Smooth muscle cell (in vitro differentiated cells): ENCODE data around the gene FXYD7. TPM values are rescaled to one million over a fixed set of nuclear protein-coding genes. Genes with fewer than 3 reads are reported as not detected.

Source experiments
- DNase-seq: peaks from one replicate; lab custom pipeline; 2025; ENCODE audit not compliant: unreplicated experiment; lab: John Stamatoyannopoulos, UW
- H2AFZ ChIP-seq: fragments of 200-600 bp; sonication (generic); 2 replicates; pipeline ENCODE4 v1.6.0; 2016; ENCODE audit warnings: antibody characterized with exemption, low read depth, mild to moderate bottlenecking
- H3F3A ChIP-seq: fragments of 200-600 bp; sonication (generic); 2 replicates; pipeline ENCODE4 v1.6.0; 2017; ENCODE audit warnings: antibody characterized with exemption, low read depth
- H3K27ac ChIP-seq: fragments of 200-600 bp; sonication (generic); 2 replicates; pipeline ENCODE4 v1.5.1; 2016; ENCODE audit warnings: low read depth, mild to moderate bottlenecking
- H3K27me3 ChIP-seq: fragments of 200-600 bp; sonication (generic); 2 replicates; pipeline ENCODE4 v1.6.1; 2016; ENCODE audit warnings: low read depth, mild to moderate bottlenecking
- H3K36me3 ChIP-seq: fragments of 200-600 bp; sonication (generic); 2 replicates; pipeline ENCODE4 v1.5.1; 2016; ENCODE audit warnings: low read depth
- H3K4me1 ChIP-seq: fragments of 200-600 bp; sonication (generic); 2 replicates; pipeline ENCODE4 v1.5.1; 2016; ENCODE audit warnings: low read depth
- H3K4me2 ChIP-seq: fragments of 200-600 bp; sonication (generic); 2 replicates; pipeline ENCODE4 v1.6.0; 2016; ENCODE audit warnings: mild to moderate bottlenecking
- H3K4me3 ChIP-seq: fragments of 200-600 bp; sonication (generic); 2 replicates; pipeline ENCODE4 v1.5.1; 2016; ENCODE audit warnings: mild to moderate bottlenecking
- H3K79me2 ChIP-seq: fragments of 200-600 bp; sonication (generic); 2 replicates; pipeline ENCODE4 v1.6.0; 2016; ENCODE audit warnings: low read depth, mild to moderate bottlenecking
- H3K9ac ChIP-seq: fragments of 200-600 bp; sonication (generic); 2 replicates; pipeline ENCODE4 v1.6.0; 2016; ENCODE audit warnings: low read depth
- H3K9me3 ChIP-seq: fragments of 200-600 bp; sonication (generic); replicated peaks from 2 replicates; pipeline ENCODE4 v1.5.1; 2016; ENCODE audit warnings: low read depth
- H4K20me1 ChIP-seq: fragments of 200-600 bp; sonication (generic); 2 replicates; pipeline ENCODE4 v1.6.0; 2016; ENCODE audit warnings: low read depth
- CTCF ChIP-seq: fragments of 200-600 bp; sonication (generic); IDR thresholded peaks from 2 replicates; pipeline ENCODE4 v1.5.1; 2017; ENCODE audit warnings: borderline replicate concordance, mild to moderate bottlenecking, antibody characterized with exemption; ENCODE audit not compliant: insufficient read depth, poor library complexity, severe bottlenecking
- WGBS: methylation state at CpG from one replicate; pipeline ENCODE4 v1.1.7; 2016; ENCODE audit warnings: low lambda C conversion rate; 5-methylcytosine and 5-hydroxymethylcytosine counted together
- polyA plus RNA-seq: library from polyadenylated mRNA; unstranded; fragments of >200 nt; fragmentation: Nextera tagmentation; extraction: Ambion mirVana; gene quantifications from 2 replicates; pipeline ENCODE4 v1.2.1, GENCODE V29; 2016
- total RNA-seq: library from RNA; depleted of rRNA; stranded (reverse); fragments of >200 nt; gene quantifications from 2 replicates; pipeline ENCODE4 v1.2.3, GENCODE V29; 2014

Gene FXYD7
- total and polyA plus RNA-seq, 2 experiments from 2014 or later: not detected

DNA sequence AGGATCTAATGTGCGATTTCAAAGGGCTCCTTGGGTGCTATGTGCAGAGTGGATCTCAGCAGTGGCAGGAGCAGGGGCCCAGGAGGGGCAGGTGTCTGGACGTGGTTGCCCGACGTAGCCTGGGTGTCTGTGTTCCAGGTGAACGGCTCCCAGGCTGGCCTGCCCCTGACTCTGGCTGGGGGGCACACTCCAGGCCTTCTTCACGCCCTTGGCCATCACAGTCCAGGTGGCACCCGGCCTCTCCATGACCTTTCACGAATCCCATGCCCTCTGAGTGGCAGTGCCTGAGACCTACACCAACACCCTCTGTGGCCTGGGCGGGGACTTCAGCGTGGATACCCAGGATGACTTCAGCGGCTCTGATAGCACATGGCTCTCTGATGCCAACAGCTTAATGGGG lies 38.7 kb upstream of the FXYD7 start:
- no peaks in the 10 kb centered on the region for H3K9me3 ChIP-seq
- H3K9ac ChIP-seq: no peak overlapping the region
- no peak for TF ChIP-seq CTCF
- no peaks in the 10 kb centered on the region for H3K27me3 ChIP-seq
- WGBS: 97% methylated on average over 11 of the region's 11 CpGs
- no peaks in the 10 kb centered on the region for H3K79me2 ChIP-seq
- no peaks in the 10 kb centered on the region for H3F3A ChIP-seq
- H3K4me1 ChIP-seq: no peaks in the 10 kb centered on the region
- no peak for DNase-seq
- H2AFZ ChIP-seq: no peak overlapping the region
- no peaks in the 10 kb centered on the region for H3K36me3 ChIP-seq
- no peak overlapping the region for H3K4me2 ChIP-seq
- H3K4me3 ChIP-seq: no peak overlapping the region
- no peak overlapping the region for H3K27ac ChIP-seq
- no peaks in the 10 kb centered on the region for H4K20me1 ChIP-seq

- Histone ChIP-seq H3K36me3 (no peaks in the 10 kb centered on the region), H3K9ac (no peak overlapping the region), H3F3A (no peaks in the 10 kb centered on the region), H3K9me3 (no peaks in the 10 kb centered on the region), H3K79me2 (no peaks in the 10 kb centered on the region), H3K4me1 (no peaks in the 10 kb centered on the region), H2AFZ (no peak overlapping the region), H3K27ac (no peak overlapping the region), H4K20me1 (no peaks in the 10 kb centered on the region), H3K4me2 (no peak overlapping the region), H3K27me3 (no peaks in the 10 kb centered on the region), H3K4me3 (no peak overlapping the region)
- DNase-seq: no peak
- WGBS: 98% methylated on average over 5 of the region's 6 CpGs
- no peak for TF ChIP-seq CTCF
These were observed 38.0 kb upstream of the FXYD7 start for GRCh38 chr19:35105047-35105410.

DNA sequence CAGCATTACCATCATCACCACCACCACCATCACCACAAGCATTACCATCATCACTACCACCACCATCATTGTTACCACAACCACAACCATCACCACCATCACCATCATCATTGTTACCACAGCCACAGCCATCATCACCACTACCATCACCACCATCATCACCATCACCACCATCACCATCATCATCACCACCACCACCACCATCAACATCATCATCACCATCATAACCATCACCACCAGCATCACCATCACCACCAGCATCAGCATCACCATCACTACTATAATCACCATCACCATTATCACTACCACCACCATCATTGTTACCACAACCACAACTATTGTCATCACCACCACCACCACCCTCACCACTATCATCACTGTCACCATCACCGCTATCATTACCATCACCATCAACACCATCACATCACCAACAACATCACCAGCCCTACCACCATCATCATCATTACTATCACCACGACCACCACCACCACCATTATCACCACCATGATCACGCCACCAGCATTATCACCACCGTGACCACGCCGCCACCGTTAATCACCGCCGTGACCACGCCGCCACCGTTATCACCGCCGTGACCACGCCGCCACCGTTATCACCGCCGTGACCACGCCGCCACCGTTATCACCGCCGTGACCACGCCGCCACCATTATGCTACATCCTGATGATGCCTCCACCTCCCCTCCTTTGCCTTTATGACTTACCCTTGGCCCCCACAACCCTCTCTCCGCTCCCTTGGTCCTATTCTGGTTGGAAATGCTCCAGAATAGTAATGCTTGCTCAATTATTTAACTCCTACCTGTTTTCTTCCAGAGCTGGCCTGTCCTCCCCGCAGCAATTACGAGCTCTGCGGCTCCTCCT lies 37.4 kb upstream of the FXYD7 start:
- Histone ChIP-seq H3F3A (no peaks in the 10 kb centered on the region), H3K27ac (no peak overlapping the region), H3K9me3 (no peaks in the 10 kb centered on the region), H3K9ac (no peak overlapping the region), H3K4me2 (no peak overlapping the region), H3K27me3 (no peaks in the 10 kb centered on the region), H3K36me3 (no peaks in the 10 kb centered on the region), H2AFZ (no peak overlapping the region), H3K79me2 (no peaks in the 10 kb centered on the region), H3K4me1 (no peaks in the 10 kb centered on the region), H4K20me1 (no peaks in the 10 kb centered on the region), H3K4me3 (no peak overlapping the region)
- TF ChIP-seq CTCF: no peak
- DNase-seq: no peak
- WGBS: 87% methylated on average over 30 of the region's 30 CpGs

- H3K4me2 ChIP-seq: no peak overlapping the region
- no peaks in the 10 kb centered on the region for H3K9me3 ChIP-seq
- H3K27me3 ChIP-seq: no peaks in the 10 kb centered on the region
- H2AFZ ChIP-seq: no peak overlapping the region
- no peaks in the 10 kb centered on the region for H3K36me3 ChIP-seq
- H3K4me1 ChIP-seq: no peaks in the 10 kb centered on the region
- H3K9ac ChIP-seq: no peak overlapping the region
- H3K79me2 ChIP-seq: no peaks in the 10 kb centered on the region
- H3K27ac ChIP-seq: no peak overlapping the region
- TF ChIP-seq CTCF: no peak
- H3K4me3 ChIP-seq: no peak overlapping the region
- no peaks in the 10 kb centered on the region for H3F3A ChIP-seq
- H4K20me1 ChIP-seq: no peaks in the 10 kb centered on the region
- 98% methylated on average over 9 of the region's 9 CpGs for WGBS
- DNase-seq: no peak
These were observed 36.8 kb upstream of the FXYD7 start for GRCh38 chr19:35106291-35106583.
